Measurements from ENCODE around the gene CSF3.
"Not testable (repeated sequence)": the region's sequence is repeated elsewhere in the genome, so short reads cannot be mapped to it uniquely, and the experiment has no call there.

The CSF3 gene

DNA sequence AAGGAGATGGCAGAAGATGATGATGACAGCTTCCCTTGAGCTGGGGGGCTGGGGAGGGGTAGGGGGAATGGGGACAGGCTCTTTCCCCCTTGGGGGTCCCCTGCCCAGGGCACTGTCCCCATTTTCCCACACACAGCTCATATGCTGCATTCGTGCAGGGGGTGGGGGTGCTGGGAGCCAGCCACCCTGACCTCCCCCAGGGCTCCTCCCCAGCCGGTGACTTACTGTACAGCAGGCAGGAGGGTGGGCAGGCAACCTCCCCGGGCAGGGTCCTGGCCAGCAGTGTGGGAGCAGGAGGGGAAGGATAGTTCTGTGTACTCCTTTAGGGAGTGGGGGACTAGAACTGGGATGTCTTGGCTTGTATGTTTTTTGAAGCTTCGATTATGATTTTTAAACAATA is 17.7 kb upstream of the CSF3 start:
- DNase-seq (ENCODE audit: low read depth in 2 of 2) = no peak

DNA sequence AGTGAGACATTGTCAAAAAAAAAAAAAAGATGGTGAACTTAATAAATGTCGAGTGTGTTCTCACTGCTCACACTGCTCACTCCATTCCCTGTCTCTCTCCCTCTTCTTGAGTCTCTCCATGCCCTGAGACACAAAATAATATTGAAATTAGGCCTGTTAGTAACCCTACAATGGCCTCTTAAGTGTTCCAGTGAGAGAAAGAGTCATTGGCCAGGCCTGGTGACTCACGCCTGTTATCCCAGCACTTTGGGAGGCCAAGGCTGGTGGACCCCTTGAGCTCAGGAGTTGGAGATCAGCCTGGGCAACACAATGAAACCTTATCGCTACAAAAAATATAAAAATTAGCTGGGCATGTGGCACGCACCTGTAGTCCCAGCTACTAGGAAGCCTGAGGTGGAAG is 16.2 kb upstream of the CSF3 start:
- DNase-seq (ENCODE audit: low read depth in 2 of 2) = no peak

DNA sequence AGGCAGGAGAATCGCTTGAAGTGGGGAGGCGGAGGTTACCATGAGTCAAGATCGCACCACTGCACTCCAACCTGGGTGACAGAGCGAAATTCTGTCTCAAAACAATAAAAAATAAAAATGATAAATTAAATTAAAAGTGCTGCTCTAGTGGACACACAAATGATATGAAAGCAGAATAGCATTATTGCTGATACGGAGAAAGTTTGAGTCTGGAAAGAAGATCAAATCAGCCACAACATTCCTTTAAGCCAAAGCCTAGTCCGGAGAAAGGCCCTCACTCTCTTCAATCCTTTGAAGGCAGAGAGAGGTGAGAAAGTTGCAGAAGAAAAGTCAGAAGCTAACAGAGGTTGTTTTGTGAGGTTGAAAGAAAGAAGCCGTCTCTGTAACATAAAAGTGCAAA is 15.1 kb upstream of the CSF3 start:
- DNase-seq (ENCODE audit: low read depth in 2 of 2) = no peak

DNA sequence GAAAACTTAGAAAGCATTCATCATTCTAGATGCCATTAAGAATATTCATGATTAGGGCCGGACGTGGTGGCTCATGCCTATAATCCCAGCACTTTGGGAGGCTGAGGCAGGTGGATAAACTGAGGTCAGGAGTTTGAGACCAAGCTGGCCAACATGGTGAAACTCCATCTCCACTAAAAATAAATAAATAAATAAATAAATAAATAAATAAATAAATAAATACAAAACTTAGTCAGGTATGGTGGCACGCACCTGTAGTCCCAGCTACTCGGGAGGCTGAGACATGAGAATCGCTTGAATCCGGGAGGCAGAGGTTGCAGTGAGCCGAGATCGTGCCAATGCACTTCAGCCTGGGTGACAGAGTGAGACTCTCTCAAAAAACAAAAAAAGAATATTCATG is 13.9 kb upstream of the CSF3 start:
- DNase-seq (ENCODE audit: low read depth in 2 of 2) = not testable (repeated sequence)

DNA sequence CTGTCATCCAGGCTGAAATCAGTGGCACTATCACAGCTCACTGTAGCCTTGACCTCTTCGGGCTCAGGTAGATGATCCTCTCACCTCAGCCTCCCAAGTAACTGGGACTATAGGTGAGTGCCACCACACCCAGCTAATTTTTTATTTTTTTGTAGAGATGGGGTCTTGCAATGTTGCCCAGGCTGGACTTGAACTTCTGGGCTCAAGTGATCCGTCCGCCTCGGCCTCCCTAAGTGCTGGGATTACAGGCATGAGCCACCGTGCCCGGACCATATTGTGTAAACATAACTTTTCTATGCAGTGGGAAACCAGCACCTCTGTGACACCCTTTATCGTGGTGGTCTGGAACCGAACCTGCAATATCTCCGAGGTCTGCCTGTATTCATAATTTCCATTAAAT is 11.2 kb upstream of the CSF3 start:
- no peak for DNase-seq (ENCODE audit: low read depth in 2 of 2)

DNA sequence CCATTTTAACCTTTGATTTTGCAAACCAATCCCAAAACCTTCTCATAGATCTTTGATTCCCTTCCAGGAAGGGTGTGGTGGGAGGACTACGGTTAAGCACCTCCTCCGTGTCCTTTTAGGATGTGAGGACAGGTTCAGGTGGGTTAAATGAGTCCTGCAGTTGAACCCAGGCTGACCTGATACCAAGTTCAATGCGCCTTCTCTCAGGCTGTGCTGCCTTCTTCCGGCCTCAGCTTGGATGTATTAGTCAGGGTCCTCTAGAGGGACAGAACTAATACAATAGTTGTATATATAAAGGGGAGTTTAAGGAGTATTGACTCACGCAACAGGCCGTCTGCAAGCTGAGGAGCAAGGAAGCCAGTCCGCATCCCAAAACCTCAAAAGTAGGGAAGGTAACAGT is 10.5 kb upstream of the CSF3 start:
- no peak for DNase-seq (ENCODE audit: low read depth in 2 of 2)

DNA sequence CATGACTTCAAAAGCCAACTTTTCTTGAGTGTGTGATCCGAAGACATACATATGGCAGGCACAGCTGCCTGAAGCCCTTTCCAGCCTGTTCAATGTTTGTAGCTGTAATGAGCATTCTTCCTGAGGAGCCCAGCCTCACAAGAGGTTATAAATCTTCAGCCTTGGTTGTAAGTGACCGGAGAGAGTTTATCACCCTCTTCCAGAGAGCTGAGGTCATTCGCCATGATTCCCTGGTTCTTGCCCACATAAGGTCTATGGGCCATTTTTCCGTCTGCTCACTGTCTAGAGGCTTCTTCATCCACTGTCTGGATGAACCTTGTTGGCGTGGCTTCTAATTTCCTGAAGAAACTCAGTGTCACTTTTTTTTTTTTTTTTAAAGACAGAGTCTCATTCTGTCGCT is 9.7 kb upstream of the CSF3 start:
- DNase-seq (ENCODE audit: low read depth in 2 of 2) = no peak

DNA sequence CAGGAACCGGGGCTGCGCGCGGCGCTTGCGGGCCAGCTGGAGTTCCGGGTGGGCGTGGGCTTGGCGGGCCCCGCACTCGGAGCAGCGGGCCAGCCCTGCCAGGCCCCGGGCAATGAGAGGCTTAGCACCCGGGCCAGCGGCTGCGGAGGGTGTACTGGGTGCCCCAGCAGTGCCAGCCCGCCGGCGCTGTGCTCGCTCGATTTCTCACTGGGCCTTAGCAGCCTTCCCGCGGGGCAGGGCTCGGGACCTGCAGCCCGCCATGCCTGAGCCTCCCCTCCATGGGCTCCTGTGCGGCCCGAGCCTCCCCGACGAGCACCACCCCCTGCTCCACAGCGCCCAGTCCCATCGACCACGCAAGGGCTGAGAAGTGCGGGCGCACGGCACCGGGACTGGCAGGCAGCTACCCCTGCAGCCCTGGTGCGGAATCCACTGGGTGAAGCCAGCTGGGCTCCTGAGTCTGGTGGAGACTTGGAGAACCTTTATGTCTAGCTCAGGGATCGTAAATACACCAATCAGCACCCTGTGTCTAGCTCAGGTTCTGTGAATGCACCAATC is 4.2 kb upstream of the CSF3 start:
- not testable (repeated sequence) for DNase-seq (ENCODE audit: low read depth in 2 of 2)

DNA sequence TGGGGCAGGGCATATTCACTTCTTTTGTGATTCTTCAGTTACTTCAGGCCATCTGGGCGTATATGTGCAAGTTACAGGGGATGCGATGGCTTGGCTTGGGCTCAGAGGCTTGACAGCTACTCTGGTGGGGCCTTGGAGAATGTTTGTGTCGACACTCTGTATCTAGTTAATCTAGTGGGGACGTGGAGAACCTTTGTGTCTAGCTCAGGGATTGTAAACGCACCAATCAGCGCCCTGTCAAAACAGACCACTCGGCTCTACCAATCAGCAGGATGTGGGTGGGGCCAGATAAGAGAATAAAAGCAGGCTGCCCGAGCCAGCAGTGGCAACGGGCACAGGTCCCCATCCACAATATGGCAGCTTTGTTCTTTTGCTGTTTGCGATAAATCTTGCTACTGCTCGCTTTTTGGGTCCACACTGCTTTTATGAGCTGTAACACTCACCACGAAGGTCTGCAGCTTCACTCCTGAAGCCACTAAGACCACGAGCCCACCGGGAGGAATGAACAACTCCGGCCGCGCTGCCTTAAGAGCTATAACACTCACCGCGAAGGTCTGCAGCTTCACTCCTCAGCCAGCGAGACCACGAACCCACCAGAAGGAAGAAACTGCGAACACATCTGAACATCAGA is 3.1 kb upstream of the CSF3 start:
- not testable (repeated sequence) for DNase-seq (ENCODE audit: low read depth in 2 of 2)

DNA sequence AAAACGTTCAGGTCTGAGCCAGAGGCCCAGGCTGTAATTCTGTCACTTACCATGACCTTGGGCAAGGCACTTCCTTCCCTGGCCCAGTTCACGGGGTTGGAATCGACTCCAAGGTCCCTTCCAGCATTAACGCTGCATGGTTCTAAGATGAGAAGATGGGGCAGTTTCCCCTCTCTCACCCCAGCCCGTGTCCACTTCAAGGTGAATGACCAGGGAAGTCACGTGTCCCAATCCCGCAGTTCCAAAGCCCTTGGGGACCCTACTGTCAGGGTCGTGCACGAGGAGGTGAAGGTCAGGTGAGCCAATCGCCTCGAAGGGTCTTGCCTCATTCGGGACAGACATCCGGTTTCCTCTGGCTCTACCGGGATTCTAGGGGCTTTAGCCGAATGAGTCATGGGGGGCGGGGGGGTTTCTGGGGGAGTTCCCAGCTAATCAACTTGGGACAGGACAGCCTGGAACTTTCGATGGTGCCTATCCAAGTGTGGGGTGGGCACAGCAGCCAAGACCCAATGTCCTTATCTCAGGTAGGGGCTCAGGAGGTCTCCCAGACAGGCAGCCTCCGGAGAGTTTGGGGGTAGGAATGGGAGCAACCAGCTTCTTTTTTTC is 762 bp upstream of the CSF3 start:
- no peak for DNase-seq (ENCODE audit: low read depth in 2 of 2)

DNA sequence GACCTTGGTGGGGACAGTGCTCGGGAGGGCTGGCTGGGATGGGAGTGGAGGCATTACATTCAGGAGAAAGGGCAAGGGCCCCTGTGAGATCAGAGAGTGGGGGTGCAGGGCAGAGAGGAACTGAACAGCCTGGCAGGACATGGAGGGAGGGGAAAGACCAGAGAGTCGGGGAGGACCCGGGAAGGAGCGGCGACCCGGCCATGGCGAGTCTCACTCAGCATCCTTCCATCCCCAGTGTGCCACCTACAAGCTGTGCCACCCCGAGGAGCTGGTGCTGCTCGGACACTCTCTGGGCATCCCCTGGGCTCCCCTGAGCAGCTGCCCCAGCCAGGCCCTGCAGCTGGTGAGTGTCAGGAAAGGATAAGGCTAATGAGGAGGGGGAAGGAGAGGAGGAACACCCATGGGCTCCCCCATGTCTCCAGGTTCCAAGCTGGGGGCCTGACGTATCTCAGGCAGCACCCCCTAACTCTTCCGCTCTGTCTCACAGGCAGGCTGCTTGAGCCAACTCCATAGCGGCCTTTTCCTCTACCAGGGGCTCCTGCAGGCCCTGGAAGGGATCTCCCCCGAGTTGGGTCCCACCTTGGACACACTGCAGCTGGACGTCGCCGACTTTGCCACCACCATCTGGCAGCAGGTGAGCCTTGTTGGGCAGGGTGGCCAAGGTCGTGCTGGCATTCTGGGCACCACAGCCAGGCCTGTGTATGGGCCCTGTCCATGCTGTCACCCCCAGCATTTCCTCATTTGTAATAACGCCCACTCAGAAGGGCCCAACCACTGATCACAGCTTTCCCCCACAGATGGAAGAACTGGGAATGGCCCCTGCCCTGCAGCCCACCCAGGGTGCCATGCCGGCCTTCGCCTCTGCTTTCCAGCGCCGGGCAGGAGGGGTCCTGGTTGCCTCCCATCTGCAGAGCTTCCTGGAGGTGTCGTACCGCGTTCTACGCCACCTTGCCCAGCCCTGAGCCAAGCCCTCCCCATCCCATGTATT is 1.1 kb downstream of the CSF3 start:
- no peak for DNase-seq (ENCODE audit: low read depth in 2 of 2)

DNA sequence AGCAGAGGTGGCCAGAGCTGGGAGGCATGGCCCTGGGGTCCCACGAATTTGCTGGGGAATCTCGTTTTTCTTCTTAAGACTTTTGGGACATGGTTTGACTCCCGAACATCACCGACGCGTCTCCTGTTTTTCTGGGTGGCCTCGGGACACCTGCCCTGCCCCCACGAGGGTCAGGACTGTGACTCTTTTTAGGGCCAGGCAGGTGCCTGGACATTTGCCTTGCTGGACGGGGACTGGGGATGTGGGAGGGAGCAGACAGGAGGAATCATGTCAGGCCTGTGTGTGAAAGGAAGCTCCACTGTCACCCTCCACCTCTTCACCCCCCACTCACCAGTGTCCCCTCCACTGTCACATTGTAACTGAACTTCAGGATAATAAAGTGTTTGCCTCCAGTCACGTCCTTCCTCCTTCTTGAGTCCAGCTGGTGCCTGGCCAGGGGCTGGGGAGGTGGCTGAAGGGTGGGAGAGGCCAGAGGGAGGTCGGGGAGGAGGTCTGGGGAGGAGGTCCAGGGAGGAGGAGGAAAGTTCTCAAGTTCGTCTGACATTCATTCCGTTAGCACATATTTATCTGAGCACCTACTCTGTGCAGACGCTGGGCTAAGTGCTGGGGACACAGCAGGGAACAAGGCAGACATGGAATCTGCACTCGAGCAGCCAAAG is 2.3 kb downstream of the CSF3 start:
- no peak for DNase-seq (ENCODE audit: low read depth in 2 of 2)

DNA sequence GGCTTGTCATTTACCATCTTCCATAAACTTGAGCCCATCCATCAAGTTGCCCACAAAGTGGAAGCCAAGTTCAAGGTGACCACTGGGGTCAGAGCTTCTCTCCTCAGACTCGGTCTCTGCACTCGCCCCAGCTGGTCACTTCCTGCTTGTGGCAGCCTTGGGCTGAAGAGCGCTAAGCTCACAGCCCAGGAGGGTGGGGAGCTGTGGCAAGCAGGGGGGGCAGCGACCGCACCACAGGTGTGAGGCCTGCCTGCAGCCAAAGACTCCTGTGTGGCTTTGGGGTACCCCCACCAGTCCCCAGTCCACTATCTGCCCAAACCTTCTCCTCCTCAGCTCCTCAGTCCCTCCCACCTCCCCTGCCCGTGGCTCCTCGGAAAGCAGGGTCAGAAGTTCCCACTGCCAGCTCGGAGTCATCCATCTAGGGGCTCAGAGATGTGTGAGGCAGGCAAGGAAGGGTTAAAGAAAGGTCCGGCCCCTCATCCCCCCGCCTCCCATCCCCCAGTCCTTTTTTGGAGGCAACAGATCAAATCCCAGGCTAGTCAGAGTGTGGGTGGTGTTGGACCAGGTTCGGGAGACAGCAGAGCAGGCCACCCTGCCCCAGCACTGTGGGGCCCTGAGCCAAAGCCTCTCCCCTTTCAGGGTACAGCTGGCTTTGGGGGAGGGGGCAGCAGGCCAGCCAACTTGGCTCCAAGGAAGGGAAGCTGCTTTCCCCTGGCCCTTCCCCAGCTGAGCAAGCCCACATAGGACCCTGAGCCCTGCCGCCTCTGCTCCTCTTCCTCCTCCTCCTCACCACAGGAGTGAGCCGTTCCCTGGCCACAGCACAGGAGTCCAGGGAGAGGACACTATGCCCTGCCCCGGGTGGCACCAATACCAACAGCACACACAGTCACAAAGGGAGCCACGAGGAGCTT is 3.2 kb downstream of the CSF3 start:
- no peak for DNase-seq (ENCODE audit: low read depth in 2 of 2)

DNA sequence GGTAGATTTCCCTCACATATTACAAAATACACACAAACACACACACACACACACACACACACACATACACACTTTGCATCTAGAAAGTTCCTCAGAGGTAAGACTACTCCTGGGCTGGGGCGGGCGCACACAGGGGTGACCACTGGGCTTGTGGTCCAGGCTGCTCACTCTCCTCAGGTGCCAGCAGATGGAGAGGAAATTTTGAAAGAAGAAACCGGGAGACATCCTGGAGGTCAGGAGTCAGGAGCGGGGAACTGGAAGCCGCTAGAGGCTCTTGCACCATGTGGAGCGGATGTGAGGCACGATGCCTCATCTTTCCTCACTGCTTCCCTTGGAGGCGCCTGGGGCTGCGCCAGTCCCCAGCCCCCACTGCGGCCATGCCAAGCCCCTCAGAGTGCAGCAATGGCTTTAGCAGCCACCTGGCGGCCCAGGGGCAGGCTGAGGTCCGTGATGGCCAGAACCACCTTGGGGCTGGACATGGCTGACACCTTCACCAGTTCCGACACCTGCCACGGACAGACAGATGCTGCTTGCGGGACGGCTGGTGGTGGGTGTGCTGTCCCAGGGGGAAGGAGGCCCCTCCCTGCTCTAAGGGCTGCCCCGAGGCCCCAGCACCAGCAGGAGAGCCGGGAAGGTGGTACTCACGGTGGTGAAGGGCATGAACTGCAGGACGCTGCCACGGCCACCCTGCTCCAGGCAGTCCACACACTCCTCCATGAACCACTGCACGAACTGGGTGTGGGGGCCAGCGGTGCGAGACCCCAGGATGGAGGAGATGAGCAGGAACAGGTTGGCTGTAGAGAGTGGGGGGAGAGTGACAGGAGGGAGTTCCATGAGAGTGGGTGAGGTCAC is 4.1 kb downstream of the CSF3 start:
- DNase-seq (ENCODE audit: low read depth in 2 of 2) = no peak

DNA sequence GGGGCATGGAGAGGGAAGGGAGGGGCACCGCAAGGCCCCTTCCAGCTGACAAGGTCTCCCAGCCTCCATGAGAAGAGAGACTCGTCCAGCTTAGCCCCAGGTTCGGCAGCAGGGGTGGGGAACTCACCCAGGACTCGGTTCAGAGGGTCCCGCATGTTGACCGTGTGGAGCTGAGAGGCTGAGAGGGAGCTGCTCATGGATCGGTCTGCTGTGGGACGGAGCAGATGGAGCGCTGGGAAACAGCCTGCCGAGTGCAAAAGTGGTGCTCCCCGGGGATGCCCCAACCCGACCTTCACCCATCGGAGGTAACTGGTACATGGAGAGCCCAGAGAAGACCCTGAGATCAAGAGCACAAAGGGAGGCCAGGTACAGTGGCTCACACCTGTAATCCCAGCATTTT is 4.9 kb downstream of the CSF3 start:
- no peak for DNase-seq (ENCODE audit: low read depth in 2 of 2)

DNA sequence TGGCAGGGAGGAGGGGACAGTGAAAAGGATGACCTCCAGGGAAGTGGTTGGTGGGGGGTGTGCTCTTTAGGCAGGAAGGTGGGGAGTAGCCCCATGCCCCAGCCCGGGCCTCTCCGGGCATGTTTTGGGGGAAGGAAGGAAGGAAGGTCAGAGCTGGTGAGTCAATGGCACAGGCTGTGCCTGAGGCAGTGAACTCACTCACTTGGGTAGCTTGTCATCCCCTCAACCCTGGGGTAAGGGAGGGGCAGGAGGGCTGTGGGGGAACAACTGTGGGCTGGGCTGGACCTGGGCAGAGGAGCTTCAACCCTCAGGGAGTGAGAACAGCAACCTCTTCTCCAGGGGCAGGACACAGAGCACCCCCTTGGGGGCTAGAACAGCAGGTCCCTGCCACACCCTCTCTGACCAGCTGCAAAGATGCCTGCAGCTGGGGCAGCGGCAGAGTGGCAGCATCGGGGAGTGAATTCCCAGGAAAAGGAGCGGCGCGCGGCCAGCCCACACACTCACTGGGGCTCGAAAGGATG is 6.3 kb downstream of the CSF3 start:
- DNase-seq (ENCODE audit: low read depth in 2 of 2) = no peak

DNA sequence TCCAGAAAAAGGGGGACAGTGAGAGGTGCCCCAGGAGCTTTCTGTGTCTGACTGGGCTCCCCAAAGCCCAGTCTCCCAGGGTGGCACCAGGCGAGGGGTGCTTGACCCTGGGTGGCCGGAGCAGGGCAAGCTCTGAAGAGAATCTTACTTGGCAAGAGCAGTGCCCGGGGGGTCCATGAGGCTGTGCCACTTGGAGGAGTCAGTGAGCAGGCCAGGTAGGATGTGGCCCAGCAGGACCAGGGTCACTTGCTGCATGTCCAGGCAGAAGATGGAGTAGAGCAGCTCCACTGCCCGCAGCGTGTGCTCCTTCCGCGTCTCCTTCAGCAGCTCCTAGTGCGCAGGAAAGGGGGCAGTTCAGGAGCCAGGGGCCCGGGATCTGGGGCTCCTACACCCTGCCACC is 7.3 kb downstream of the CSF3 start:
- DNase-seq (ENCODE audit: low read depth in 2 of 2) = no peak

DNA sequence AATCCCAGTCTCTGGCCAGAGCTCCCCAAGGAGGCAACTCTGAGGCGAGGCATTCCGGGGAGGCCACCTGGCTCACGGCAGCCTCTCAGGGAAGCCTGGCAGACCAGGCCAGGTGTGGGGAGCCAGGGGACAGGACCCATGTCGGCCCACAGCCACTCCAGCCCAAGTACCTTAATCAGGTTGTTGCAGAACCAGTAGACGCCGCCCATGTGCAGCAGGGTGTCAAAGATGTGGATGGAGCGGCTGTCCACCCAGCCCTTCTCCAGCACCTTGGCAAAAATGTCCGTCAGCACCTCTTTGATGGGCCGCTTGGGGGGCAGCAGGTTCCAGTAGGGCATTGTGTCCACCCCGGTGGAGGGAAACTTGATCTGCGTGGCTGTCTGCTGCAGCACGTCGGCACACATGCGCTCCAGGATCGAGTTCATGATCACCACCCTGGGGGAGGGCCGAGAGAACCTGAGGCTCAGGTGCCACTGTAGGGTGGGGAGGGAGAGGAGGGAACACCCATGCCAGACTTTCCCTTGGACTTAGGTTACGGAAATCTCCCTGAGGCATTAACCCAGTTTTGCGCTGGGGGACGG is 7.8 kb downstream of the CSF3 start:
- DNase-seq (ENCODE audit: low read depth in 2 of 2) = no peak

DNA sequence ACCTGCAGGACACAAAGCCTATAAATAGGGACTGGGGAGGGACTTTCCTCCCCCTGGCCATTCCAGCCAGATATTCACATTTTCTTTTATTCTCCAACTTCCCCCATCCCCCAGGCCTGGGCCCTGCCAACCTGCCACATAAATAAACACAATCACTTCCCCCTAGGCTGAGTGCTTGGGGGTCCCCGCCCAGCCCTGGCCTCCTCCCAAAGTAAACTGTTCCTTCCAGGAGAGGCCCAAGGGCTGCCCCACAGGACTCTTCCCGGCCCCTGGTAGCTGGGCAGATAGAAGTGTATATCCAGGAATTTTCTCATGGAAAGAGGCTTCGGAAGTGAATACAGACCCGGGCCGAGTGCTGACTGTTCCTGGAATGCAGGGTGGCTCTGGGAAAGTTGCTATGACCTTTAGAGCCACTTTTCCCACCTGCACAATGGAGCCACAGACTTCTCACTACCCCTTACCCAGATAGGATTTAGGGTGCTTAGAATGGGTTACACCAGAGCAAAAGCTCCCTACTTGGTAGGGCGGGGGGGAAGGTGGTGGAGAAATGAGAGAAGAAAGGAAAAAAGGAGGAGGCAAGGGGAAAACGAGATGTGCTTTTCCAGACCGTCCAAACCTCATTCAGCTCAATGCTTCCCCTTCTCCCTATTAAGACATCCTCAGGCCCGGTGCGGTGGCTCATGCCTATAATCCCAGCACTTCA is 8.5 kb downstream of the CSF3 start:
- no peak for DNase-seq (ENCODE audit: low read depth in 2 of 2)
